Activated CD8-positive, alpha-beta memory T cell treated with anti-CD3 and anti-CD28 coated beads for 48 hours (primary cell): Measurements from ENCODE around the gene NWD2.
"Not testable (repeated sequence)": the region's sequence is repeated elsewhere in the genome, so short reads cannot be mapped to it uniquely, and the experiment has no call there.

Source experiments
- DNase-seq, 3 experiments: peaks; one replicate each; pipeline ENCODE4 v3.0.0-alpha.2; 2020; ENCODE audit warnings: low read depth in 2 of 3, low spot score in 2 of 3

Gene NWD2

DNA sequence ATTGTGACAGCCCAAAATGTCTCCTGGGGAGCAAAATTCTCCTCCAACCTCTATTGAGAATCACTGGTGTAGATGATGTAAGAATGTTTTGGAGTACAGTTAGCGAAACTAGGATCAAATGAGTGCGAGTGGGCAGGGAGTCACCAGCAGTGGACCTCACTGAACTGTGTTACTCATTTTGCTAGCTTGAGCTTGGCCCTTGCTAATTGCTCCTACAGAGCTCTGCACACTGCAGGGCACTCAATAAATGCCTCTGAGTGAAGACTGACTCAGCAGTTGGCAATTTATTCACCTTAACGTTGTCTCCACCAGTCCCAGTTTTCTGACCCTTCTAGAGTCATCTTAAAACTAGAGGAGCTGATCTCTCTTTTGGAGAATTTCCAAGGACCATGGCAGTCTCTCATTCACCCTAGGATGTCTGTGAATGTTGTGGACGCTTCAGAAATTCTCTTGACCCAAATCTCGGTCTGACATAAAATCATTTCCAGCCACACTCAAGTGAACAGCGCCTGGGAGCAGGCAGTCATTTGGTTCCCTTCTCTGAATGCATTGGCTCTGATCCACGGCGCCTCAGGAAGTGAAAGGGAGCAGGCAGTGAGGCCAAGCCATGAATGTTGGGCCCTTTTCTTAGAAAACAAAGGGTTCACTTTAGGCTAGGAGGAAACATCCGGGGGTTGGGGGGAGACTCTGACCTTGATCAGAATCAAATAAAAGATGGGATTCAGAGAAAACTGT, 148.1 kb downstream of the NWD2 start:
- DNase-seq, result no peak

DNA sequence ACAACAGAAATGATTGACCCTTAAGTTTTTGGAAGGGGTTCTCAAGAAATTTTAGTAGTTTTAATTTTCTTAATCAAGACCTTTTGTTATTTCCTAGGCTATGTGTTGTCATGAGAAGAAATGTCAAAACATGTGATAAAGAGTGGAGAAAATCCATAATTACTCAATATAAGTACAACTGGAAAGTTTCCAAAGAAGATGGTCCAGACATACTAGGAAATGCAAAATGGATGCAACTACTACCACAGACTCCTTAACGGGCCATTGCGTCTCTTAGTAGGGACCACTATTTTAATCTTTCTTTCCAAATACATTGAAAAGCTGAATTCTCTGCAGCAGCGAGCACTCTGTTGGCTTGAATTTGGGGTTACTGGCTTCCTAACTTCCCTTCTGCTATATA, 148.8 kb downstream of the NWD2 start:
- no peak for DNase-seq

DNA sequence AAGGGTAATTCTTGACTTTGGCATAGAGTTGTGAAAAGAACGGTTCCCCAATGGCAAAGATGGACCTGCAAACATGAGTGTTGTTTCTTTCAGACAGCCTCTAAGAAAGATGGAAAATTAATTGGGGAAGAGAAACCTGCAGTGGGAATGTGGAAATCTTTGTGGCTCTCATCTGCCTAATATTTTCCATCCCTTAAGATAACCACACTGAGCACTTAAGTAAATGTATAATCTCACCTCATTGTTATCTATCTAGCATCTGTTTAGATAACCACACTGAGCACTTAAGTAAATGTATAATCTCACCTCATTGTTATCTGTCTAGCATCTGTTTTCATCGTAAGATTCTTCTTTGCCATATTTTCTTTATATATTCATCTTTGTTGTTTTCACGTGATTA, 149.3 kb downstream of the NWD2 start:
- no peak for DNase-seq

DNA sequence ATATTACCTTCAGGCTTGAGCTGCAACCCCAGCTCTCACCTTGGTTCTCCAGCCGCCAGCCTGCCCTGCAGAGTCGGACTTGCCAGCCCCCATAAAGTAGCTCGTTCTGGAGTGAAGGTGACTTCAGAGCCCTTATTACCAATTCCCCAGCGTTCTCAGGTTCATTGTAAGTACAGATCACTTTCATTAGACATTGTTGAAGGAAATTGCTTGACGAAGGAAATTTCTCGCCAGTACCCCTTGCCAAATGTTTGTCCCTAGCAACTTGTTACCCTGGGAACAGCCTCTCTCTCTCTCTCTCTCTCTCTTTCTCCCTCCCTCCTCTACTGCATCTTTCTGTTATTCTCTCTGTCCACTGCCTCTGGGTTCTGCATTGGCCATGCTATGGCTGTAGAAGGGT, 153.0 kb downstream of the NWD2 start:
- no peak for DNase-seq

DNA sequence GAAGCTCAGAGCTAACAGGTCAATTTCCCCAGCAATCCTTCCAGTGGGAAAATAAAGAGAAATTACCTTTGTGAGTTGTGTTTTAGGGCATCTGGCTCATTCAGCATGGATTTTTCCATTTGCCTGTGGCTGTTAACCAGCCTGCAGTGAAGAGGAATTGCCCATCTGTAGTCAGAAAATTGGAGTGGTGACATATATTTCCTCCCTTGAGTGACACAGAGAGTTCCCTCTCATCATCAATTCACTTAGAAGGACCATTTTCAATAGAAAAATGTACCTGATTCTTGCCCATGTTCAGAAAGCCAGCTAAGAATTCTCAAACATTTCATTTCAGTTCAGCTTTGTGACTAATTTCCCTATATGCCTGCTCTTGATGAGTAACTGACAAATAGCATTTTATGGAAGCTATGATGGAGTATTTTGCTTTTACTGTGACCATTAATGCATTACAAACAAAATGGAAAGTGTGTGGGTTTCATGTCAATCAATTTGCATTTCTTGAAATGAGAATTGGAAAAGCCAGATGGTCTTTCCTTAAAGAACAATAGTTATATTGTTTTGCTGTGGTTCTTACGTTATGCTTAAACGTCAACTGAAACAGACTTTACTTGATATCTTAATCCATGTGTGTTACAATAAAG, 155.8 kb downstream of the NWD2 start:
- no peak for DNase-seq

DNA sequence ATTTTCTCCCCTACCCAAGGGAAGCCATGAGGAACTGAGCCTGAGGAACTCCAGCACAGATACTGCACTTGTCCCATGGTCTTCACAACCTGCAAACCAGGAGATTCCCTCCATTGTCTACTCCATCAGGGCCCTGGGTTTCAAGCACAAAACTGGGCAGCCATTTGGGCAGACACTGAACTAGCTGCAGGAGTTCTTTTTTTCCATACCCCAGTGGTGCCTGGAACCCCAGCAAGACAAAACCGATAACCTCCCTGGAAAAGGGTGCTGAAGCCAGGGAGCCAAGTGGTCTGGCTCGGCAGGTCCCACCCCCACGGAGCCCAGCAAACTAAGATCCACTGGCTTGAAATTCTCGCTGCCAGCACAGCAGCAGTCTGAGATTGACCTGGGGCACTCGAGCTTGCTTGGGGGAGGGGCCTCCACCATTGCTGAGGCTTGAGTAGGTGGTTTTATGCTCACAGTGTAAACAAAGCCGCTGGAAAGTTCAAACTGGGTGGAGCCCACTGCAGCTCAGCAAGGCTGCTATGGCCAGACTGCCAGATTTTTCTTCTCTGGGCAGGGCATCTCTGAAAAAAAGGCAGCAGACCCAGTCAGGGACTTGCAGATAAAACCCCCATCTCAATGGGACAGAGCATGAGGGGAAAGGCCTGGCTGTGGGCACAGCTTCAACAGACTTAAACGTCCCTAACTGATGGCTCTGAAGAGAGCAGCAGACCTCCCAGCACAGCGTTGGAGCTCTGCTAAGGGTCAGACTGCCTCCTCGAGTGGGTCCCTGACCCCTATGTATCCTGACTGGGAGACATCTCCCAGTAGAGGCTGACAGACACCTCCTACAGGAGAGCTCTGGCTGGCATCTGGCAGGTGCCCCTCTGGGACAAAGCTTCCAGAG, 163.6 kb downstream of the NWD2 start:
- not testable (repeated sequence) for DNase-seq

DNA sequence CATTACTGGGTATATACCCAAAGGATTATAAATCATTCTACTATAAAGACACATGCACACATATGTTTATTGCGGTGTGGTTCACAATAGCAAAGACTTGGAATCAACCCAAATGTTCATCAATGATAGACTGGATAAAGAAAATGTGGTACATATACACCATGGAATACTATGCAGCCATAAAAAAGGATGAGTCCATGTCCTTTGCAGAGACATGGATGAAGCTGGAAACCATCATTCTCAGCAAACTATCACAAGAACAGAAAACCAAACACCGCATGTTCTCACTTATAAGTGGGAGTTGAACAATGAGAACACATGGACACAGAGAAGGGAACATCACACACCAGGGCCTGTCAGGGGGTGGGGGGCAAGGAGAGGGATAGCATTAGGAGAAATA, 169.1 kb downstream of the NWD2 start:
- not testable (repeated sequence) for DNase-seq

DNA sequence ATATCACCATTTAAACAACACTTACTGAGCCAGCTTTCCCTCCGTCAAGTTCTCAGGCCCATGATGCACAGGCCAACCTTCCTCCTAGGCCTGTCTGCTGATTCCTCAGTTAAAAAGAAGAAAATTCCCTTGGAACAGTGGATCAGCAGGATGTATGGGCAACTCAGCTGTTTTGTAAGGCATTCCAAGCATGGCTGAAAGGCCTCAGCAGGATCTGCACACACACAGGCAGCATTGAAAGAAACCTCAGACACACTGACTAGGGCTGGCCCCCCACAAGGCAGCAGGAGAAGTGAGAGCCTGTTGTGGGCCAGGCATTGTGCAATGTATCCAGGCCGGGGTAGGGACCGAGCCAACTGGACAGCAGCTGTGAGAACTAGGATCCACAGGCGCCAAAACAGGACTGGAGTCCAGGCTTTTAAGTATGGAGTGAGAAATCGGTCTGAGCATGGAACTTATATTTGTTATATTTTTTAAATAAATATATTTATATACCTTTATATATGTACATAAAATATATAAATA, 171.4 kb downstream of the NWD2 start:
- no peak for DNase-seq

DNA sequence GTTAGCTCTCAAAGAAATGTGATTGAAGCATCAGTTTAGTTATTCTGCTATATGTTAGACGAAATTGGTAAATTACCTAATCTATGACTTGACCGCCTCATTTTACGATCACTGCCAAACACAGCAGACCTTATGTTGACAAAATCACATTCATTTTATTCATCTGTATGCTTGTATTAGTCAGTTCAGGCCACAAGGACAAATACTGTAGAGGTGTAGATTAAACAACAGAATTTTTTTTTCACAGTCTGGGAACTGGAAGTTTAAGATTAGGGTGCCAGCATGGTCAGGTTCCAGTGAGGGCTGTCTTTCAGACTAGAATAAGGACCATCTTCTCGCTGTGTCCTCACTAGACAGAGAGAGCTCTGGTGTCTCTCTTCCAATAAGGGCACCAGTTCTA, 177.1 kb downstream of the NWD2 start:
- no peak for DNase-seq

DNA sequence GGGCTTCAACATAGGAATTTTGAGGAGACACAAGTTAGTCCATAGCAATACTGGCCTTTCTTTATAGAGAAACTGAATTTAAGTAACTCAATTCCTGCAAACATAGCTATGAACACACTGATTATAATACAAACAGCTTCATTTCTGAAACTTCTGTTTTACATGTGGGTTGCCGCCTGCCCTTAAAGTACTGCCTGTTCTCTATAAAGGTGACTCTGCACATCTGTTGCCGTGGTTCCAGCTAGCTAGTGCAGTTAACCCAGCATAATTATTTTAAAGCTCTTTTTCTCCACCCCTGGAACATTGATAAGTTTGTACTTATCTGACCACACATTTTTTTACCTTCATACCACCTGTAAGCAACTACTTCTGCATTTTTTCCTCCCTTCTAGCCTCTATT, 177.6 kb downstream of the NWD2 start:
- no peak for DNase-seq

DNA sequence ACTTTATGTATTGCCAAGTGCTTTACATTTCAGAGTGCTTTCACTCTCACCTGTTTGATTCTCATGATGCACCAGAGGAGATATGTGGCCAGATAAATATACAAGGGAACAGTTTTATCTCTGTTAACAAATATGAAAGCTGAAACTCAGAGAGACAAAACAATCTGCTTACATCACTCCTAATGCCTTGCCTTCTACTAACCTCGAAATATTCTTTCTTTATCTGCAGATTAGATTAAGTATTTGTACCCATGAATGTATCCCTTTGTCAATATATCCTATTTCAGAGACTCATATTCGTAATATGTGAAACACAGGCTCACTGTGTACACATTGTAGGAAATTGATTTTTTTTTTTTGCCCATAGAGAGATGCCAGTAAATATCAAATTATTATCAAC, 178.1 kb downstream of the NWD2 start:
- DNase-seq, result no peak

DNA sequence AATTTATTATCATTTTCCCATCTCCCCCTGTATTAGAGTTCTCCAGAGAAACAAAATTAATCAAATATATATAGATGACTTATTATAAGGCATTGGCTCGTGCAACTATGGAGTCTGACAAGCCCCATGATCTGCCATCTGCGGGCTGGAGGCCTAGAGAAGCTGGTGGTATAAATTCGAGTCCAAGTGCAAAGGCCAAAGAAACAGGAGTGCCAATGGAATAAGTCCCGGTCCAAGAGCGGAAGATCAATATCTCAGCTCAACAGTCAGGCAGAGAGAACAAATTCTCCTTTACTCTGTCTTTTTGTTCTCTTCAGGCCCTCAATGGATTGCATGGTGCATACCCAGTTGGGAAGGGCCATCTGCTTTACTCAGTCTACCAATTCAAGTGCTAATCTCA, 178.8 kb downstream of the NWD2 start:
- no peak for DNase-seq

DNA sequence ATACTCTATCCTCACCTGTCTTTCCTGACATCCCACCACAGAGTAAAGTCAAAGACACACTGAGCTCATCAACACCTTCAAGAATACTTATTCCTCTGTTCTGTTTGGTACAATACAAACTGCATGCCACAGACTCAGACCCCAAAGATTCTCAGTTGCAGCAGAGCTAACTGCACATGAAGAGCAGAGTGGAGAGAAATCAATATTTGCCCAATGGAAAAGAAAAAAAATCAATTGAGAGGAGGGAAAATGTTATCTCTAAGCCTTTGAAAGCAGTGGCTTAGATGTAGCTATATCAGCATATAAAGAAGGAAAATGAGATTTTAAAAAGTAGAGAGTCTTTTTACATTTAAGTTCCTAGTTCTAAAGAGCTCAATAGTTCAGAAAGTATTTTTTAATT, 180.2 kb downstream of the NWD2 start:
- DNase-seq, result no peak

DNA sequence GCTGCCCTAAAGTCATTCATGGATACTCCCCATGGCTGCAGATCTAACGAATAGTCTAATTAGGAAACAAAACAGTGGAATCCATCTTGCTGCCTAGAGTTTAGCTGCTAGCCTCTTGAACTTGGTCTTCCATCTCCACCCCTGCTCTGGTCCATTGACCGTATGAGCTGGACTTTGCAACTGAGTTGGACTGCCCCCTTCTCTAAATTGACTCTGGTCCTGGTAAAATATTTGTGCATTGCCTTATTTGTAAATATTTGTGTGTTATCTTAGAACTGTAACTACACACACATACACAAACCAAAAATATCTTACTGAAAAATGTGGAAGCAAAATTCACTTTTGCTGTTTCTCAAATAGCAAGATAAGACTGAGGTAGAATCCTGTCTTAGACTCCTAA, 181.3 kb downstream of the NWD2 start:
- no peak for DNase-seq

DNA sequence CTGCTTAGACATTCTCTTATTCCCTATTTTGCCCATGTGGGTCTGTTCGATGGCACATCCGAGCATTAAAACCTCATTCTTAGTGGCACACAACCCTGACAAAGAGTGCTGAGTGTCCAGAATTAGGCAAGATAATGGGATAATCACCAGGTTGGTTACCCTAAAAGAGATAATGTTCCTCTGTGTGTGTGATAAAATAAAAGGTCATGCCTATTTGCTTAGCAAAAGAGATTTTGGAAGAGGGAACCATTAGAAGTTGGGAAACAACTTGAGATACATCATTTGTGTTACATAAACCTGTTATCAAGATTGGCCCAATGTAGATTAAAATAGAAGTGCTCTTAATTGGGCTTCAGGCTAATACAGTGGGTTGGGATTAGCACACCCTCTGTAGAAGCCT, 182.7 kb downstream of the NWD2 start:
- no peak for DNase-seq

DNA sequence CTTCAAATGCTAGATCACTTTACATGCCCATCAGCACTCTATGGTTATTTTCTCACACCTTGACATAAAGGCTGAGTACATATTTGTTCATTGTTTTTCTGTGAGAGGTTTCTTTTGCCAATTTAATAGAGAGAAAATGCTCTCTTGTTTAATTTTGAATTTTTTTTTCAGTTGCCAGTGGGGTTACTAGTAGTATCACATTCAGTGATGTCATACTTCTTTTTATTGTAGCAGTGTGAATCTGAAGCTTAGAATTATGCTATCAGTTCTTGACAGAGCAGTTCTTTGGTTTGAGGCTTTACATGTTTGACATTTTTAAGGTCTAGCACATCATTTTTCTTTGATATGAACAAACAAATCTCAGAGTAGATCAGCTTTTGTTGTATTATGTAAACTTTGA, 185.4 kb downstream of the NWD2 start:
- DNase-seq, result no peak

DNA sequence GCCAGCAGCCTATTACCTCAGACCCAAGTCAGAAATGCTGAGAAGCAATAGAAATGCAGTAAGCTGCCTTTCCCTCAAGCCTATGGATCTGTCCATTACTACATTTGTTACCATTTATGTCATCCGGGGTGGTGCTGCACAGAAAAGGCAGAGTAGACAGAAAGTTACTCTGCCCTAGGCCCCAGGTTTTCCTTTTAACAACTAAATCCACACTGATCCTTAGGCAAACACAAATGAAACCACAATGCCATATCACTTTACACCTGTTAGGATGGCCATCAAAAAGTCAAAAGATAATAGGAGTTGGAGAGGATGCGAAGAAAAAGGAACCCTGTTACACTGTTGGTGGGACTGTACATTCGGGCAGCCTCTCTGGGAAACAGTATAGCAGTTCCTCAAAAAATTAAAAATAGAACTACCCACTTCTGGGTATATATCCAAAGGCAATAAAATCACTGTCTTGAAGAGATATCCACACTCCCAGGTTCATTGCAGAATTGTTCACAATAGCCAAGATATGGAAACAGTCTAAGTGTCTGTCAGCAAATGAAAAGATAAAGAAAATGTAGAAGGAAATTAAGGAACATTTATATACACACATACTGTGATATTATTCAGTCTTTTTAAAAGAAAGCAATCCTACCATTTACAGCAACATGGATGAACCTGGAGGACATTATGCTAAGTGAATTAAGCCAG, 186.3 kb downstream of the NWD2 start:
- DNase-seq, result no peak

DNA sequence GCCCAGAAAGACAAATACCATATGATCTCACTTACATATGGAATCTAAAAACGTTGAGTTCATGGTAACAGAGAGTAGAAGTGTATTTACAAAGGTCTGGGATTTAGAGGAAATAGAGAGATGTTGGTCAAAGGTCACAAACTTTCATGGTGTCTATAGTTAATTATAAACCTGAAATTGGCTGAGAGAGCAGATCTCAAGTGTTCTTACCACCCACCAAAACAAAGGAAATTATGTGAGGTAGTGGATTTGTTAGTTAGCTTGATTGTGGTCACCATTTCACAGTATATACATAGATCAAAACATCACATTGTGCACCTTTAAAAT, 186.8 kb downstream of the NWD2 start:
- DNase-seq, result no peak

DNA sequence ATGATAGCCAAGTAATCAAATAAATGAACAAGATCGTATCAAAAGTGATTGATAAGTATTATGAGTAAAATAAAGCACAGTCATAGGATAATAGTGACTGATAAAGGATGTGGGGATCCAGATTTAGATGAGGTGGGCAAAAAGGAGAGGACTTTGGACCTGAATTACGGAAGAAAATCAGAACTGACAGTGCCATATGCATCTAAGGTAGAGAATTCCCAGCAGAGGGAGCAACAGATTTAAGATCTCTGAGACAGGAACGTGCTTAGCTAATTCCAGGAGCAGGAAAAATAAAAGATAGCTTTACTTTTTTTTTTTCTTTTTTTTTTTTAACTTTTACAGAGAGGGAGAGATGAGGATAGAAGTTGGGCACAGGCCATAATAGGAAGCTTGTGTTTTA, 189.9 kb downstream of the NWD2 start:
- DNase-seq, result no peak

DNA sequence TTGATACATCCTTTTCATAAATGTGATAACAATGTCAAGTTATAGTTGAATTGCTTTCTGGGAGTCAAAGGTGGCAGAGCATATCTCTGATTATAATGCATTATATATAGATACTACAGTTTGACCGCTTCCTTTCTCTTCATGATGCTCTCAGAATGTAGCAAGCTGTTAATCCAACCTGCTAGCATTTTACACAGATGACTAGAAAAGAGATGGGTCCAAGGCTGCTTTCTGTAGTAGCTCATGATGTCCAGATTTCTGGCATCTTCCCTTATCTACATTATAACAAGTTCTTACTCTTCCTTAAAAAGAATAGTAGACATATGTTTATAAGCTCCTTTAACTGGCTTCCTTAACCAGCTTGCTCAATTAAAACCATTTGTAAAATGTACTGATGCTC, 192.0 kb downstream of the NWD2 start:
- no peak for DNase-seq

DNA sequence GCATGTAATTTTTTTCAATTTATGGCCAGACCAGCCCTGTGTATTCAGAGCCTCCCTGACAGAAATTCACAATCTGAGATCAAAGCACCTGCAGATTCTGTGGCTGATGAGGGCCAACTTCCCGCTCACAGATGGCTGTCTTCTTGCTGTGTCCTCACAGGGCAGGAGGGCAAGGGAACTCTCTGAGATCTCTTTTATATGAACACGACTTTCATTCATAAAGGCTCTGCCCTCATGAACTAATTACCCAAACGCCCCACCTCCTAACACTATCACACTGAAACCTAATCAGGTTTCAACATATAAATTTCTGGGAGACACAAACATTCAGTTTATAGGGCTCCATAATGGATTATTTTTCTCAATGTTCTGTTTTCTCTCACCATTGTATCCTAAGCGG, 192.6 kb downstream of the NWD2 start:
- DNase-seq, result no peak
